ENCODE data around the gene CEACAM19.
"Not testable (repeated sequence)": the region's sequence is repeated elsewhere in the genome, so short reads cannot be mapped to it uniquely, and the experiment has no call there.

The CEACAM19 gene

DNA sequence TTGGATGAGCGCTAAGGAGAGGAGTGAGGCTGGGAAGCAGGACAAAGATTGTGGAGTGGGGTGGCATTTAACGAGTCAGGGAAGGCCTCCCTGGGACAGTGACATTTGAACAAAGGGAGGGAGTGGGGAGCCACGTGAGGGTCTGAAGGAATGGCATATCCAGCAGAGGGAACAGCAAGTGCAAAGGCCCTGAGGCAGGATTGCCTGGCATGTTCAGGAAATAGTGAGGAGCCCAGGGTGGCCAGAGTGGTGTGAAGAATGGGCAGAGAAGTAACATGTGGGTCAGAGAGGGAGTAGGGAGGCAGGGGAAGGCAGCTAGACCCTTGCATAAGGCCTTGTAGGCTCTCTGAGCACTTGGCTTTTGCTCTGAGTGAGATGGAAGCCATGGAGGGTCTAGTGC, 42.5 kb upstream of the CEACAM19 start:
- DNase-seq (ENCODE audit: low read depth) = no peak
- TF ChIP-seq, protein P1, sequence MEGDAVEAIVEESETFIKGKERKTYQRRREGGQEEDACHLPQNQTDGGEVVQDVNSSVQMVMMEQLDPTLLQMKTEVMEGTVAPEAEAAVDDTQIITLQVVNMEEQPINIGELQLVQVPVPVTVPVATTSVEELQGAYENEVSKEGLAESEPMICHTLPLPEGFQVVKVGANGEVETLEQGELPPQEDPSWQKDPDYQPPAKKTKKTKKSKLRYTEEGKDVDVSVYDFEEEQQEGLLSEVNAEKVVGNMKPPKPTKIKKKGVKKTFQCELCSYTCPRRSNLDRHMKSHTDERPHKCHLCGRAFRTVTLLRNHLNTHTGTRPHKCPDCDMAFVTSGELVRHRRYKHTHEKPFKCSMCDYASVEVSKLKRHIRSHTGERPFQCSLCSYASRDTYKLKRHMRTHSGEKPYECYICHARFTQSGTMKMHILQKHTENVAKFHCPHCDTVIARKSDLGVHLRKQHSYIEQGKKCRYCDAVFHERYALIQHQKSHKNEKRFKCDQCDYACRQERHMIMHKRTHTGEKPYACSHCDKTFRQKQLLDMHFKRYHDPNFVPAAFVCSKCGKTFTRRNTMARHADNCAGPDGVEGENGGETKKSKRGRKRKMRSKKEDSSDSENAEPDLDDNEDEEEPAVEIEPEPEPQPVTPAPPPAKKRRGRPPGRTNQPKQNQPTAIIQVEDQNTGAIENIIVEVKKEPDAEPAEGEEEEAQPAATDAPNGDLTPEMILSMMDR (conservative IDR thresholded peaks at IDR 0.05; ENCODE audit: low read depth, low read length) = no peak
- no peak overlapping the region for H3K4me3 ChIP-seq (ENCODE audit: low read length)

DNA sequence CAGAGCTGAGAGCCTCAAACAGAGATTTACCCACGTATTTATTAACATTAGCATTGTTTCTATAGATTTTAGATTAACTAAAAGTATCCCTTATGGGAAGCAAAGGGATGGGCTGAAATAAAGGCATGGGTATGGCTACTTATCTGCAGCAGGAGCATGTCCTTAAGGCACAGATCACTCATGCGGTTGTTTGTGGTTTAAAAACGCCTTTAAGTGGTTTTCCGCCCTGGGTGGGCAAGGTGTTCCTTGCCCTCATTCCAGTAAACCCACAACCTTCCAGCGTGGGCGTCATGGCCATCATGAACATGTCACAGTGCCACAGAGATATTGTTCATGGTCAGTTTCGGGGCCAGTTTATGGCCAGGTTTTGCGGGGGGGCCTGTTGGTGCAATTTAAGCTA, 39.7 kb upstream of the CEACAM19 start:
- DNase-seq (ENCODE audit: low read depth); H3K4me3 ChIP-seq (ENCODE audit: low read length): not testable (repeated sequence)

DNA sequence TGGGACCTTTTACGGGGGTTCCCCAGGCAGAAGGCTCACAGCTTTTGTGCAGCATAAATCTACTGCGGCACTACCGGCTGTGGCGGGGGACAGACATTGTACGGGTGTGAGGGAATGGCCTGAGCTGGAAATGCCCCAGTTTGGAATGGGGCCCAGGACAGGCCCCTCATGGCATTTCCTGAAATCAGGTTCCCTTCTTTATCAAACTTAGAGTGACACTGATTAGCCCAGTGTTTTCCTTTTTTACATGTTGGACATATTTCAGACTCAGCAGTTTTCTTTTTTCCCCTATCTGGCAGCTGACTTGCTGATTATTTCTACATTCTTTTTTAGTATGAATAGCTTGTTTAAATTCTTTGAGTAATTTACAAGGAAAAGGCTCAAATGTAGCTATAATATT, 37.2 kb upstream of the CEACAM19 start:
- peak overlapping the region; percentile 10 for H3K4me3 ChIP-seq (ENCODE audit: low read length)
- DNase-seq (ENCODE audit: low read depth) = not testable (repeated sequence)

DNA sequence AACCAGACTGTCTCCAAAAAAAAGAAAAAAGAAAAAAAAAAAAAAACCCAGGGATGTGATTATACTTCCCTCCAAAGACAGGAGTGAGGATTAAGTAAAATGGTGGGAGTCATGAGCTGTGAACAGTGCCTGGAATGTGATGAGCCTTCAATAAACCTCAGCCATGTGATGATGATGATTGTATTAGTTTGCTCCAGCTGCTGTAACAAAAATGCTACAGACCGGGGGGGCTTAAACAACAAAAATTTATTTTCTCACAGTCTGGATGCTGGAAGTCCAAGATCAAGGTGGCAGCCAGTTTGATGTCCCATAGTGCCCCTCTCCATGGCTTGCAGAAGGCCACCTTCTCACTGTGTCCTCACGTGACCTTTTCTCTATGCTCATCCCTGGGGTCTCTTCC, 36.5 kb upstream of the CEACAM19 start:
- no peak overlapping the region for H3K4me3 ChIP-seq (ENCODE audit: low read length)
- no peak for DNase-seq (ENCODE audit: low read depth)
- TF ChIP-seq, protein P1 (conservative IDR thresholded peaks at IDR 0.05; ENCODE audit: low read depth, low read length) = no peak

DNA sequence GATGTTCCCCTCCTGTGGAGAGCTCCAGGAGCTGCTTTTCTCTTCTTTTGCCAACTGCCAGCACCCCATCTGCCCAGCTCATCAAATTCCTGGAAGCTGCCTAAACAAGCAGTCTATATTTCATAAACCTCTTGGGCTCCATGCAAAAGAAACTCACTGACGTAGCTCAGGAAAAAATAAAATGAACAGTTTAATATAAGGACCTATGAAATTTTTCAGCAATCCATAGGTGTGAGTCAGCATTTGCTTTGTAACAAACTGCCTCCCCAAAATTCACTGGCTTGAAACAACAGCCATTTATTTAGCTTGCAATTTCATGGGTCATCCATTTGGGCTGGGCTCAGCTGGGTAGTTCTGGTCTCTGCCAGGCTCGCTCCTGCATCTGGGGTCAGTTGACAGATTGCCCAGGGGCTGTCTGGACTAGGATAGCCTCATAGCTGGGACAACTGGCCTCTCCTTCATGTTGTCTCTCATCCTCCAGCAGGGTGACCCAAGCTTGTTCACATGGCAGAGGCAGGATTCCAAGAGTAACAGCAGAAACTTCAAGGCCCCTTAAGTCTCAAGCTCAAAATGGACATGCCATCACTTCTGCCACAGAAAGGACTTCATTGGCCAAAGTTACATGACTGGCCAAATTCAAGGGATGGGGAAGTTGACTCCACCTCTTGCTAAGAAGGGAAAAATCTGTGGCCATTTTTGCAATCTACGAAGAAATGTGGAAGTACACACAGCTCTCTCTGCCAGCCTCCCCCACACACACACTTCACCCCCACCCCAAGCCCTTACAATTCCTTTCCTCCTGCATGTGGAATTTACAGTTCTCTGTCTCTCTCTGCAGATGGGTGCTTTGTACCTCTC, 35.5 kb upstream of the CEACAM19 start:
- TF ChIP-seq, protein P1 (conservative IDR thresholded peaks at IDR 0.05; ENCODE audit: low read depth, low read length) = no peak
- no peak for DNase-seq (ENCODE audit: low read depth)
- H3K4me3 ChIP-seq (ENCODE audit: low read length) = no peak overlapping the region

DNA sequence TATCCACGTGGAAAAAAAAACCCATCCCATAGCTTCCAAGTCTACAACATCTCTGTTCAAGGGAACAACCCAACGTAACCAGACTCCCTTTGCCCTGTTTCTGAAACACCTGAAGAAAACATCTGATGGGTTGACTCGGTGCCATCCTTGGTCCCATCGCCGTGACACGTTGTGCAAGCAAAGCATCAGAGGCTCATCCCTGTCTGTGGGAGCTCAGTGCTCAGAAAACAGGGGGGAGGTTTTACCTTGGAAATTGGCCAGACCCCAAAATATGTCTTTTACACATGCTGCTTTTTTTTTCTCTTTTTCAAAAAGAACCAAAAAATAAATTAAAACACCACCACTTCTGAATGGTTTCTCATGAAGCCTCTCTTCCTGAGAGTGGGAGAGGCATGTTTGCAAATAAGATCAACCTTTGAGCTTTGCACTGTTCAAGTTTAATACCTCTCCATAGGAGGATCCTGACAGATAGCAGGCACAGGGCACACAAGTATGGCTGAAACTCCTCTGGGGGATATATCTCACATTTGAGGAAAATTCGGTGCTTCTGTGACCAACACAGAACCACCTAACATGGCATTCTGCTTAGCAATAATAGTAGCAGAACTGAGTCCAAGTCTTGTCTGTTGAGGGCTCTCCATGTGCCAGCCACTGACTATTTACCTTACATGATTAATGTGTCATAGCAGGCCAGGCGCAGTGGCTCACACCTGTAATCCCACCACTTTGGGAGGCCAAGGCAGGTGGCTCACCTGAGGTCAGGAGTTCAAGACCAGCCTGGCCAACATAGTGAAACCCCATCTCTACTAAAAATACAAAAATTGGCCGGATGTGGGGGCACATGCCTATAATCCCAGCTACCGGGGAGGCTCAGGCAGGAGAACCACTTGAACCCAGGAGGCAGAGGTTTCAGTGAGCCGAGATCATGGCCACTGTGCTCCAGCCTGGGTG, 34.6 kb upstream of the CEACAM19 start:
- H3K4me3 ChIP-seq (ENCODE audit: low read length) = no peak overlapping the region
- TF ChIP-seq, protein P1 (conservative IDR thresholded peaks at IDR 0.05; ENCODE audit: low read depth, low read length) = no peak
- DNase-seq (ENCODE audit: low read depth) = no peak

DNA sequence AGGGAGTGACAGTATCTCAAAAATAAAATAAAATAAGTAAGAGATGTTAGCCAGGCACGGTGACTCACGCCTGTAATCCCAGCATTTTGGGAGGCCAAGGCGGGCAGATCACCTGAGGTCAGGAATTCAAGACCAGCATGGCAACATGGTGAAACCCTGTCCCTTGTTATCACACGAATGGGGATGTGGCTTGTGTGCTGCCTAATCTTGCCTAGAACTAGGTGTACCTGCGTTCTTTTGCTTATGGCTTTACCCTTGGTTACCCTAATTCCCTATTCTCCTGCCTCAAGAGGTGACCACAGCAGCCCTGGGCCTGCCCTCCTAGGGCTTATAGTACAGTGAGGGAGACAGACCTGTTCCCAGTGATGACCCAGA, 33.9 kb upstream of the CEACAM19 start:
- TF ChIP-seq, protein P1 (conservative IDR thresholded peaks at IDR 0.05; ENCODE audit: low read depth, low read length) = no peak
- DNase-seq (ENCODE audit: low read depth) = no peak
- no peak overlapping the region for H3K4me3 ChIP-seq (ENCODE audit: low read length)

DNA sequence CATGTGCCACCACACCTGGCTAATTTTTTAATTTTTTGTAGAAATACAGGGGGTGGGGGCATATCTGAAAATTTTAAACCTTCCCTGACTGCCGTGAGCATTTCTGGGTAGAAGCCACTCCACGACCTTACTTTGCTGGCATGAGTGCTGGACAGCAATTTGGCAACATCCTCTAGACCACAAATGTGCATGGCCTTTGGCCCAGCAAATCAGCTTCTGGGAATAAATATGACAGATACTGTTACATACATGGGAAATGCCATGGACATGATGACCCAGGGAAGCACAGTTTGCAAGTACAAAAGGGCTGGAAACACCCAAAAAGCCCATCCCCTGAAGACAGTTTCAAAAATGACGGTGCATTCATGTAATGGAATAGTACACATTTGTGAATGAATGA, 30.8 kb upstream of the CEACAM19 start:
- DNase-seq (ENCODE audit: low read depth) = no peak
- no peak overlapping the region for H3K4me3 ChIP-seq (ENCODE audit: low read length)
- TF ChIP-seq, protein P1 (conservative IDR thresholded peaks at IDR 0.05; ENCODE audit: low read depth, low read length) = no peak
